SK-N-SH (cell line): ENCODE results near the gene RGS6. TPM values are rescaled to one million over a fixed set of nuclear protein-coding genes. Genes with fewer than 3 reads are reported as not detected.

ENCODE experiments used
- CTCF ChIA-PET: fragments of 300-600, 350-600 bp; formaldehyde crosslinking; extraction: SDS; loops from one replicate; lab custom pipeline; 2021; lab: Yijun Ruan, JAX
- POLR2A ChIA-PET: fragments of 350-600 bp; sonication (Branson Sonifier 250); formaldehyde crosslinking; extraction: SDS; loops from one replicate; lab custom pipeline; 2020; ENCODE audit warnings: antibody characterized with exemption, inconsistent platforms; lab: Yijun Ruan, JAX
- DNase-seq: peaks from one replicate; pipeline ENCODE4 v3.0.0; 2012
- H2AFZ ChIP-seq: fragments of 200-600 bp; sonication (generic); 2 replicates; pipeline ENCODE4 v1.8.1; 2016; ENCODE audit warnings: antibody characterized with exemption, mild to moderate bottlenecking, low read depth
- H3F3A ChIP-seq: fragments of 200-600 bp; sonication (generic); replicated peaks from 2 replicates; pipeline ENCODE3; 2016; ENCODE audit warnings: antibody characterized with exemption, mild to moderate bottlenecking; ENCODE audit not compliant: insufficient read depth
- H3K27ac ChIP-seq, 2 experiments: fragments of 200-500 bp in 1 of 2; fragments of 200-600 bp in 1 of 2; sonication (Bioruptor generic) in 1 of 2; sonication (generic), shearing (Covaris generic) in 1 of 2; 2 replicates each; pipeline versions ENCODE4 v1.5.1 to v1.6.1; 2014 to 2016; ENCODE audit warnings: low read depth in 2 of 2, inconsistent platforms in 1 of 2, low read length in 1 of 2, mild to moderate bottlenecking in 1 of 2, mixed read lengths in 1 of 2
- H3K27me3 ChIP-seq: fragments of 200-600 bp; sonication (generic), shearing (Covaris generic); 2 replicates; pipeline ENCODE4 v1.6.1; 2016; ENCODE audit warnings: mixed run types; ENCODE audit not compliant: insufficient read depth
- H3K36me3 ChIP-seq, 2 experiments: fragments of 200-500 bp in 1 of 2; fragments of 200-600 bp in 1 of 2; sonication (Bioruptor generic) in 1 of 2; sonication (generic) in 1 of 2; replicated peaks in 1 of 2; 2 replicates each; pipeline versions ENCODE3 to v1.5.1; 2014 to 2016; ENCODE audit warnings: low read length in 1 of 2, mild to moderate bottlenecking in 1 of 2; ENCODE audit not compliant: insufficient read depth in 2 of 2, control insufficient read depth in 1 of 2
- H3K4me1 ChIP-seq, 2 experiments: fragments of 200-500 bp in 1 of 2; fragments of 200-600 bp in 1 of 2; sonication (Bioruptor generic) in 1 of 2; sonication (generic), shearing (Covaris generic) in 1 of 2; 2 replicates each; pipeline versions ENCODE4 v1.5.1 to v1.6.1; 2014 to 2016; ENCODE audit warnings: low read depth in 1 of 2, low read length in 1 of 2, mixed run types in 1 of 2; ENCODE audit not compliant: insufficient read depth in 2 of 2, control insufficient read depth in 1 of 2
- H3K4me2 ChIP-seq: fragments of 200-600 bp; sonication (generic), shearing (Covaris generic); 2 replicates; pipeline ENCODE4 v1.6.1; 2017; ENCODE audit warnings: mixed run types
- H3K4me3 ChIP-seq, 2 experiments: fragments of 200-500 bp in 1 of 2; fragments of 200-600 bp in 1 of 2; sonication (Bioruptor generic) in 1 of 2; sonication (generic), shearing (Covaris generic) in 1 of 2; 2 replicates each; pipeline versions ENCODE4 v1.5.1 to v1.8.1; 2014 to 2016; ENCODE audit warnings: low read depth in 2 of 2, inconsistent platforms in 1 of 2, low read length in 1 of 2, mild to moderate bottlenecking in 1 of 2, mixed read lengths in 1 of 2, moderate library complexity in 1 of 2
- H3K79me2 ChIP-seq: fragments of 200-600 bp; sonication (generic); 2 replicates; pipeline ENCODE4 v1.8.1; 2017; ENCODE audit warnings: mild to moderate bottlenecking; ENCODE audit not compliant: insufficient read depth
- H3K9ac ChIP-seq: fragments of 200-600 bp; sonication (generic); 2 replicates; pipeline ENCODE4 v1.6.1; 2017; ENCODE audit warnings: mixed run types
- H3K9me2 ChIP-seq: fragments of 200-600 bp; sonication (generic); 2 replicates; pipeline ENCODE4 v1.6.1; 2017; ENCODE audit warnings: mixed run types
- H3K9me3 ChIP-seq: fragments of 200-600 bp; sonication (generic); 2 replicates; pipeline ENCODE4 v1.6.1; 2017; ENCODE audit warnings: mixed run types, mild to moderate bottlenecking, moderate library complexity
- H4K20me1 ChIP-seq: fragments of 200-600 bp; sonication (generic); 2 replicates; pipeline ENCODE4 v1.6.1; 2017; ENCODE audit warnings: mild to moderate bottlenecking, mixed run types; ENCODE audit not compliant: insufficient read depth
- EP300 ChIP-seq, 2 experiments: IDR thresholded peaks; 2 replicates each; pipeline versions ENCODE4 v1.4.0 to v1.6.1; 2012; ENCODE audit warnings: borderline replicate concordance in 1 of 2, low read depth in 1 of 2, low read length in 1 of 2
- FOXJ3 ChIP-seq: sonication (generic); formaldehyde crosslinking; IDR thresholded peaks from 2 replicates; pipeline ENCODE4 v1.5.1; 2020; ENCODE audit warnings: mild to moderate bottlenecking, missing genetic modification reagents
- FOXM1 ChIP-seq: IDR thresholded peaks from 2 replicates; pipeline ENCODE4 v1.4.0; 2012; ENCODE audit warnings: low read depth, mild to moderate bottlenecking
- GABPA ChIP-seq: IDR thresholded peaks from 2 replicates; pipeline ENCODE4 v1.4.0; 2012; ENCODE audit warnings: low read depth, mild to moderate bottlenecking
- JUND ChIP-seq: IDR thresholded peaks from 2 replicates; pipeline ENCODE4 v1.4.0; 2012
- MAX ChIP-seq: IDR thresholded peaks from 2 replicates; pipeline ENCODE4 v1.4.0; 2012; ENCODE audit warnings: low read depth
- MEF2A ChIP-seq: IDR thresholded peaks from 2 replicates; pipeline ENCODE4 v1.4.0; 2012; ENCODE audit warnings: low read depth, borderline replicate concordance
- NFIC ChIP-seq: IDR thresholded peaks from 2 replicates; pipeline ENCODE4 v1.4.0; 2012; ENCODE audit warnings: borderline replicate concordance
- PBX3 ChIP-seq: IDR thresholded peaks from 2 replicates; pipeline ENCODE4; 2012
- RAD21 ChIP-seq: IDR thresholded peaks from 2 replicates; pipeline ENCODE4 v1.6.1; 2012; ENCODE audit warnings: mild to moderate bottlenecking, low read length
- REST ChIP-seq: IDR thresholded peaks from 2 replicates; pipeline ENCODE4 v1.6.1; 2012; ENCODE audit warnings: mild to moderate bottlenecking, low read depth, low read length, moderate library complexity
- RXRA ChIP-seq: IDR thresholded peaks from 2 replicates; pipeline ENCODE4 v1.4.0; 2012; ENCODE audit warnings: low read depth, mild to moderate bottlenecking, borderline replicate concordance
- SIN3A ChIP-seq: IDR thresholded peaks from 2 replicates; pipeline ENCODE4 v1.6.1; 2012; ENCODE audit warnings: low read depth, mild to moderate bottlenecking, low read length, moderate library complexity, borderline replicate concordance
- TAF1 ChIP-seq: IDR thresholded peaks from 2 replicates; pipeline ENCODE4 v1.6.1; 2012; ENCODE audit warnings: low read depth, mild to moderate bottlenecking, low read length, moderate library complexity, borderline replicate concordance
- TEAD4 ChIP-seq: IDR thresholded peaks from 2 replicates; pipeline ENCODE4 v1.4.0; 2012; ENCODE audit warnings: mild to moderate bottlenecking, borderline replicate concordance; ENCODE audit not compliant: insufficient read depth
- USF1 ChIP-seq: IDR thresholded peaks from 2 replicates; pipeline ENCODE4 v1.4.0; 2012; ENCODE audit warnings: low read depth, borderline replicate concordance
- USF2 ChIP-seq: fragments of 150-350 bp; IDR thresholded peaks from 2 replicates; pipeline ENCODE4 v1.6.1; 2017; ENCODE audit warnings: antibody characterized with exemption, low read length, low read depth, borderline replicate concordance
- WGBS: methylation state at CpG from one replicate; pipeline ENCODE4 v1.1.6; 2017; ENCODE audit warnings: low lambda C conversion rate; 5-methylcytosine and 5-hydroxymethylcytosine counted together
- polyA plus RNA-seq, 3 experiments: library from polyadenylated mRNA; depleted of rRNA; stranded (reverse); fragments of >200 nt; gene quantifications; 2 replicates each; pipeline ENCODE4 v1.2.3, GENCODE V29; 2012

Gene RGS6
- polyA plus RNA-seq, 1 of the 3 experiments (the other 2 are of a cell fraction) = not detected

GRCh38 chr14:72512925-72513324, 580.7 kb downstream of the RGS6 start:
- ChIA-PET POLR2A (no interaction called here), CTCF (interaction anchor here (0.8 to 8.9 kb wide), 18 partner anchors 8 to 455 kb away, joined by 3 to 339 read pairs (median 16); partner anchors contain the start of genes DCAF4 and DPF3)
- Histone ChIP-seq H3K4me3 (no peak overlapping the region), H3K4me1 (peaks cover 0 to 7% of the 10 kb centered on the region in 2 experiments; a peak in 1 of 4 replicates), H3K9me3 (no peaks in the 10 kb centered on the region), H3K9ac (no peak overlapping the region), H3K36me3 (no peaks in the 10 kb centered on the region), H2AFZ (no peak overlapping the region), H4K20me1 (no peaks in the 10 kb centered on the region), H3K9me2 (no peaks in the 10 kb centered on the region), H3F3A (no peaks in the 10 kb centered on the region), H3K79me2 (no peaks in the 10 kb centered on the region), H3K4me2 (no peak overlapping the region), H3K27me3 (peaks cover 19% of the 10 kb centered on the region; the same call in 1 of the 2 replicates), H3K27ac (no peak overlapping the region)
- DNase-seq = no peak
- TF ChIP-seq MEF2A (no peak), USF2 (no peak), NFIC (no peak), MAX (no peak), REST (no peak), RXRA (no peak), TAF1 (no peak), USF1 (no peak), TEAD4 (no peak), FOXJ3 (no peak), JUND (no peak), GABPA (no peak), EP300 (IDR thresholded peaks at IDR 0.05; ENCODE audit: borderline replicate concordance in 1 of 2, low read depth in 1 of 2, low read length in 1 of 2) (no peak), SIN3A (no peak), RAD21 (no peak), PBX3 (no peak), FOXM1 (no peak)
- WGBS = 36% methylated on average over 2 of the region's 5 CpGs
